SK-N-SH treated with all-trans-retinoic acid at 6 μM for 48 hours (cell line): ENCODE measurements around the gene USP35.

Source experiments
- ATAC-seq: fragments of 200-7000 bp; cut with Tn5 transposase; 3 replicates; pipeline ENCODE4 v1.9.1; 2020; ENCODE audit warnings: mild to moderate bottlenecking, moderate library complexity
- ARNTL ChIP-seq: fragments of 450-650 bp; formaldehyde crosslinking; IDR thresholded peaks from 2 replicates; pipeline ENCODE4 v1.5.0; 2020; ENCODE audit warnings: low read depth, mild to moderate bottlenecking, moderate library complexity, borderline replicate concordance
- BACH2 ChIP-seq: fragments of 250-450 bp; sonication (Bioruptor Pico); IDR thresholded peaks from 2 replicates; pipeline ENCODE4 v1.9.0; 2021; ENCODE audit warnings: mild to moderate bottlenecking, borderline replicate concordance
- CREB5 ChIP-seq: fragments of 250-450 bp; sonication (Bioruptor Pico); IDR thresholded peaks from 2 replicates; pipeline ENCODE4 v1.5.1; 2020; ENCODE audit warnings: low read depth, mild to moderate bottlenecking, moderate library complexity
- CSDC2 ChIP-seq: fragments of 250-450 bp; sonication (Bioruptor Pico); IDR thresholded peaks from 2 replicates; pipeline ENCODE4 v1.5.0; 2020; ENCODE audit warnings: mild to moderate bottlenecking, moderate library complexity
- ESRRG ChIP-seq: fragments of 250-450 bp; sonication (Bioruptor Pico); IDR thresholded peaks from 2 replicates; pipeline ENCODE4 v1.6.1; 2021; ENCODE audit warnings: mild to moderate bottlenecking
- GLIS3 ChIP-seq: fragments of 250-450 bp; sonication (Bioruptor Pico); IDR thresholded peaks from 2 replicates; pipeline ENCODE4 v1.5.0; 2020; ENCODE audit warnings: mild to moderate bottlenecking, moderate library complexity
- ISL1 ChIP-seq: fragments of 250-450 bp; sonication (Bioruptor Pico); IDR thresholded peaks from 2 replicates; pipeline ENCODE4 v2.1.2; 2022; ENCODE audit warnings: mild to moderate bottlenecking, moderate library complexity
- OSR1 ChIP-seq: fragments of 250-450 bp; sonication (Bioruptor Pico); IDR thresholded peaks from 2 replicates; pipeline ENCODE4 v1.8.0; 2022; ENCODE audit warnings: moderate library complexity, mild to moderate bottlenecking, inconsistent platforms
- PATZ1 ChIP-seq: fragments of 250-450 bp; sonication (Bioruptor Pico); IDR thresholded peaks from 2 replicates; pipeline ENCODE4 v1.8.0; 2020; ENCODE audit warnings: mild to moderate bottlenecking, moderate library complexity, borderline replicate concordance
- PPARA ChIP-seq: fragments of 250-450 bp; sonication (Bioruptor Pico); IDR thresholded peaks from 2 replicates; pipeline ENCODE4 v1.5.0; 2020; ENCODE audit warnings: mild to moderate bottlenecking, borderline replicate concordance
- RARB ChIP-seq: fragments of 250-450 bp; sonication (Bioruptor Pico); IDR thresholded peaks from 2 replicates; pipeline ENCODE4 v1.8.0; 2021; ENCODE audit warnings: mild to moderate bottlenecking, moderate library complexity
- SNAI2 ChIP-seq: fragments of 250-450 bp; sonication (Bioruptor Pico); IDR thresholded peaks from 2 replicates; pipeline ENCODE4 v1.5.0; 2020; ENCODE audit warnings: mild to moderate bottlenecking, moderate library complexity
- TCF4 ChIP-seq: fragments of 250-450 bp; sonication (Bioruptor Pico); IDR thresholded peaks from 2 replicates; pipeline ENCODE4 v1.8.0; 2021; ENCODE audit warnings: mild to moderate bottlenecking, moderate library complexity, borderline replicate concordance
- TOX ChIP-seq: fragments of 250-450 bp; sonication (Bioruptor Pico); IDR thresholded peaks from 2 replicates; pipeline ENCODE4 v1.8.0; 2021; ENCODE audit warnings: mild to moderate bottlenecking, moderate library complexity, borderline replicate concordance
- TSHZ2 ChIP-seq: fragments of 250-450 bp; sonication (Bioruptor Pico); IDR thresholded peaks from 2 replicates; pipeline ENCODE4 v1.5.0; 2020; ENCODE audit warnings: mild to moderate bottlenecking, moderate library complexity
- ZC3H10 ChIP-seq: fragments of 250-450 bp; sonication (Bioruptor Pico); IDR thresholded peaks from 2 replicates; pipeline ENCODE4 v1.5.1; 2021; ENCODE audit warnings: mild to moderate bottlenecking, moderate library complexity
- ZFP3 ChIP-seq: fragments of 250-450 bp; sonication (Bioruptor Pico); IDR thresholded peaks from 2 replicates; pipeline ENCODE4 v1.5.0; 2020; ENCODE audit warnings: mild to moderate bottlenecking, moderate library complexity
- ZFP30 ChIP-seq: fragments of 450-650 bp; formaldehyde crosslinking; IDR thresholded peaks from 2 replicates; pipeline ENCODE4 v1.5.0; 2022; ENCODE audit warnings: mild to moderate bottlenecking, moderate library complexity
- ZNF565 ChIP-seq: fragments of 450-650 bp; formaldehyde crosslinking; conservative IDR thresholded peaks from 2 replicates; pipeline ENCODE4 v1.5.0; 2020; ENCODE audit warnings: low read depth, mild to moderate bottlenecking, moderate library complexity
- ZNF70 ChIP-seq: fragments of 450-650 bp; formaldehyde crosslinking; IDR thresholded peaks from 2 replicates; pipeline ENCODE4 v1.5.0; 2020; ENCODE audit warnings: mild to moderate bottlenecking, moderate library complexity

Gene USP35

GRCh38 chr11:78216571-78217287 lies 28.0 kb downstream of the USP35 start:
- no peak for ATAC-seq
- TF ChIP-seq PATZ1 (CRISPR knock-in tag) (no peak), TSHZ2 (CRISPR knock-in tag) (no peak), BACH2 (no peak), ARNTL (no peak), CREB5 (no peak), TOX (no peak), ISL1 (CRISPR knock-in tag) (no peak), TCF4 (CRISPR knock-in tag) (no peak)

- no peak for ATAC-seq
- TF ChIP-seq TSHZ2 (CRISPR knock-in tag) = no peak
- TF ChIP-seq RARB (CRISPR knock-in tag) = no peak
- TF ChIP-seq ARNTL = no peak
- TF ChIP-seq CREB5 = no peak
- no peak for TF ChIP-seq ZFP30 (CRISPR knock-in tag)
- no peak for TF ChIP-seq ESRRG (CRISPR knock-in tag)
These were observed 29.2 kb downstream of the USP35 start for GRCh38 chr11:78217650-78218541.

GRCh38 chr11:78218707-78219492 lies 30.2 kb downstream of the USP35 start:
- ATAC-seq = no peak
- TF ChIP-seq GLIS3 (CRISPR knock-in tag) (no peak), PPARA (CRISPR knock-in tag) (no peak), BACH2 (no peak), CSDC2 (CRISPR knock-in tag) (no peak), ZFP30 (CRISPR knock-in tag) (no peak), ZFP3 (CRISPR knock-in tag) (no peak), OSR1 (CRISPR knock-in tag) (no peak), ESRRG (CRISPR knock-in tag) (no peak), RARB (CRISPR knock-in tag) (no peak), PATZ1 (CRISPR knock-in tag) (no peak), ZC3H10 (no peak), CREB5 (no peak), ZNF70 (CRISPR knock-in tag) (no peak), SNAI2 (no peak), ZNF565 (CRISPR knock-in tag) (no peak), ISL1 (CRISPR knock-in tag) (no peak), TCF4 (CRISPR knock-in tag) (no peak), ARNTL (no peak)
